Thymus (tissue), 11 donors: ENCODE data around the gene ADAT3. TPM values are rescaled to one million over a fixed set of nuclear protein-coding genes. Genes with fewer than 3 reads are reported as not detected.
A peak's percentile ranks its signal among the peaks of the same experiment; 100 is the strongest.

Source experiments
- DNase-seq, 9 donors: peaks; one replicate each; pipeline ENCODE4 v3.0.0-alpha.2; 2013; ENCODE audit warnings: low spot score in 9 of 9, low read depth in 6 of 9, missing footprints in 1 of 9
- H3K27ac ChIP-seq, 2 donors: one replicate each; pipeline ENCODE4 v1.5.1; 2013; ENCODE audit warnings: control low read depth in 1 of 2, low read depth in 1 of 2, low read length in 1 of 2, mild to moderate bottlenecking in 1 of 2, moderate library complexity in 1 of 2
- H3K27me3 ChIP-seq, 2 donors: one replicate each; pipeline ENCODE4 v1.5.1; 2013; ENCODE audit warnings: low read length in 1 of 2; ENCODE audit not compliant: control insufficient read depth in 2 of 2, insufficient read depth in 1 of 2
- H3K36me3 ChIP-seq, 2 donors: one replicate each; pipeline ENCODE4 v1.5.1; 2013; ENCODE audit warnings: low read length in 1 of 2, mild to moderate bottlenecking in 1 of 2, moderate library complexity in 1 of 2; ENCODE audit not compliant: control insufficient read depth in 2 of 2, insufficient read depth in 2 of 2
- H3K4me1 ChIP-seq, 2 donors: one replicate each; pipeline ENCODE4 v1.5.1; 2013; ENCODE audit warnings: low read length in 2 of 2; ENCODE audit not compliant: control insufficient read depth in 2 of 2, insufficient read depth in 2 of 2
- H3K4me3 ChIP-seq, 2 donors: one replicate each; pipeline ENCODE4 v1.5.1; 2013; ENCODE audit warnings: low read length in 2 of 2, control low read depth in 1 of 2, mild to moderate bottlenecking in 1 of 2
- H3K9me3 ChIP-seq, 2 donors: one replicate each; pipeline ENCODE4 v1.5.1; 2013; ENCODE audit warnings: low read length in 1 of 2, mild to moderate bottlenecking in 1 of 2; ENCODE audit not compliant: control insufficient read depth in 2 of 2, insufficient read depth in 1 of 2
- WGBS: extraction: QIAGEN DNeasy Blood & Tissue Kit; methylation state at CpG from one replicate; pipeline ENCODE4 v1.1.7; 2013; 5-methylcytosine and 5-hydroxymethylcytosine counted together
- polyA plus RNA-seq: library from polyadenylated mRNA; stranded (reverse); fragments of 200-250 nt; gene quantifications from one replicate; pipeline ENCODE4 v1.2.3, GENCODE V29; 2013
- total RNA-seq: library from RNA; stranded (reverse); fragments of 120-200 nt; gene quantifications from one replicate; pipeline ENCODE4 v1.2.4, GENCODE V29; 2013
- donor health status: healthy.

ADAT3 gene
- total and polyA plus RNA-seq, 2 donors: 2.0 to 4.5 TPM

DNA sequence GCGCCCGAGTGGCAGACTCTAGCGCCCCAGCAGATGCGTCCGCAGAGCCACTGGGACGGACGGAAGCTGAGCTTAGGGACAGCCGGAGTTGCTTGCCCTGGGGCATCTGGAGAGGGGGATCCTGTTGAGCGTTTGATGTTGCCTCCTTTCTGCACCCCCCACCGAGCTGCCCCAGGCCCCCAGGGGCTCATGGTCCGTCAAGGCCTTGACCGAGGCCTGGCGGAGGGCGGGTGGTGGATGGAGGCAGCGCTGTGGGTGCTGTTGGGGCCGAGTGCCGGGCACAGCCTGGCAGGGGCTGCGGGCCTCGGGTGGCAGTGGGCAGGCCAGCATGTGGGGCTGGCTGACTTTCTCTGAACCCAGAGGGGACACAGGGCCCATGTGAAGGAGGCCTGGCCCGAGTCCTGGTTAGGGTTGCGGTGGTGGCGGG lies 38.5 kb downstream of the ADAT3 start:
- H3K4me1 ChIP-seq: peaks cover 14 to 40% of the 10 kb centered on the region in 2 donors
- 83% methylated on average over 22 of the region's 22 CpGs for WGBS

DNA sequence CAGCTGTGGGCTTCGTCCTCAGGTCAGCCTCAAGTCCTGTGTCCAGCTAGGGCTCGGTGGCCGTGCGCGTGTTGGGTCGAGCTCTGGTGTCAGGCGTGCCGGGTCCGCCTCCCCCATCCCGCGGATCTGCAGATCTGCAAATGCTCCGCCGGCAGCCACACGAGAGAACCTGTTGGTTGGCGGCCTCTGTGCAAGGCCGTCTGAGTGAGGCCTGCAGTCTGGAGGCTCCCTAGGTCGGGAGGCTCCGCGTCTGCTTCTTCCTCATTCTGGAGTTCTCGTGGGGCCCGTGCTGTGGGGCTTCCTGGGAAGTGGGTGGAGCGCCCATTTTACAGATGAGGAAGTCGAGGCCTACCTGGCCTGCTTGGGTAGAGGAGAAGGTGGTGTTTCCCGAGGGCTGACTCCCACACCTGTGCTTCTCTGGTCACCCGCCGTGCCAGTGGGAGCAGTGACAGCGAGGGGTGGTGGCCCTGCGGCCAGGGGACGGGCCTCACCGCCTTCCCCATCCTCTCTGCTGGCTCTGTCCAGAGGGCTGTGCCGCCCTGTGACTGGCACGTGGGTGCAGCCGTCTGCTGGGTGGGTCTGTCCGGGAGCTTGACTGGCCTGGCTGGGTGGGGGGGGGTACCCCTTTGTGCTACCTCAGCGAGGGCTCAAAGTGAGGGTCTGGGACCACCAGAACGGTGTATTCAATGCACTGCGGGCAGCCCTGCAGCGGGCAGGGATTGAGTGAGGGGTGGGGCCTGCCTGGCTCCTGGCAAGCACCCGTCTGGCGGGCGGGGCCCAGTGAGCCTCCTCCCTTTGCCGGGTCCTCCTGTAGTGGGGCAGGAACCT lies 39.1 kb downstream of the ADAT3 start:
- H3K36me3 ChIP-seq: peaks cover 4 to 11% of the 10 kb centered on the region in 2 donors
- no peak overlapping the region for H3K4me3 ChIP-seq
- WGBS: 88% methylated on average over 42 of the region's 42 CpGs
- peaks cover 14 to 40% of the 10 kb centered on the region in 2 donors for H3K4me1 ChIP-seq
- H3K27ac ChIP-seq: no peak overlapping the region
- no peaks in the 10 kb centered on the region for H3K27me3 ChIP-seq
- no peak for DNase-seq
- H3K9me3 ChIP-seq: peaks cover 0 to 6% of the 10 kb centered on the region in 2 donors

More for the DNA sequence above, 38.5 kb downstream of the ADAT3 start:
- peak overlapping the region in 1 of 2 donors; percentile 40 for H3K27ac ChIP-seq
- H3K36me3 ChIP-seq: peaks cover 0 to 9% of the 10 kb centered on the region in 2 donors
- H3K27me3 ChIP-seq: no peaks in the 10 kb centered on the region
- H3K9me3 ChIP-seq: peaks cover 0 to 6% of the 10 kb centered on the region in 2 donors
- DNase-seq: no peak
- H3K4me3 ChIP-seq: no peak overlapping the region

DNA sequence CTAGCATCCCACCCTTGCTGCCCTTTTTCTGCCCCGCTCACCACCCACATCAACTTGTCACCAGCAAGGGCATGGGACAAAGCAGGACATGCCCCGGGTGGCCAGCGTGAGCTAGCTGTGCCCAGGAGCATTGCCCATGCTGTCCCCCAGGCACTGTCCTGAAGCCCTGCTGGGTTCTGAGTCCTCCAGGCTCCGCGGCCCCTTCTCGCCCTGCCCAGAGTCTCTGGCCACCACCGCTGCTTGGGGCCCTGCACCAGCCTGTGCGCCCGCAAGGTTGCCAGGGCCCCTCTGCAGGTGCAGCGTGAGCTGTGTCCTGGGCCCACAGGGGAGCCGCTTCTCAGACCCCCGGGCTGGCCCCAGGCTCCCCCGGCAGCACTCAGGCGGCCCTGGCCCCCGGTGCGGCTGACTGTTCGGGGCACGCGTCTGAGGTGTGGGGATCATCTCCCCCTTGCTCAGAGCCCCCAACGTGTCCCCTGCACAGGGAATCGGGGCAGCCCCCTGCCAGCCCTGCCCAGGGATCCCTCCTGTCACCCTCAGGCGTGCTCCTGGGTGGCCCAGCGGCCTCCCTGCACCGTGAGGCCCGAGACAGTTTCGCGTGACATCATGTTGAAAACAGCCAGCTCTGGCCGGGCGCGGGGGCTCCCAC lies 39.8 kb downstream of the ADAT3 start:
- H3K27me3 ChIP-seq: no peaks in the 10 kb centered on the region
- H3K27ac ChIP-seq: no peak overlapping the region
- no peak for DNase-seq
- peaks cover 10 to 33% of the 10 kb centered on the region in 2 donors for H3K4me1 ChIP-seq
- WGBS: 96% methylated on average over 30 of the region's 30 CpGs
- peaks cover 0 to 6% of the 10 kb centered on the region in 2 donors for H3K9me3 ChIP-seq
- peaks cover 7 to 16% of the 10 kb centered on the region in 2 donors for H3K36me3 ChIP-seq
- no peak overlapping the region for H3K4me3 ChIP-seq

DNA sequence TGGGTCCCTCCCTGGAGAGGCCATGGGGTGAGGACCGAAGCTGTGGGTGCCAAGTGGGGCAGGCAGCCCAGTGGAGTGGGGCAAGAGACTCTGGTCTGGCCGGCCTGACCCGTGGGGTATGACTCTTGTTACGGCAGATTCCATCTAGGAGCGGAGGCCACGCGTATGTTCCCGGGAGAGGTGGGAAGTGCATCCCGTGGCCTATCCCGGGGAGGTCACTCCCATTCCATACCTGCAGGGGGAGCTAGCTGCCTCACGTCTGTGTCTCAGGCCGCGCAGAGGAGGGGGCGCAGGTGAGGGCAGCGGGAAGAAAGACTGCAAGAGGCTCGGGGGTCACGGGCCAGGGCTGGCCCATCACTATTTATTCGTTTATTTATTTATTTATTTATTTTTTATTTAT lies 40.7 kb downstream of the ADAT3 start:
- no peak overlapping the region for H3K4me3 ChIP-seq
- DNase-seq: no peak

DNA sequence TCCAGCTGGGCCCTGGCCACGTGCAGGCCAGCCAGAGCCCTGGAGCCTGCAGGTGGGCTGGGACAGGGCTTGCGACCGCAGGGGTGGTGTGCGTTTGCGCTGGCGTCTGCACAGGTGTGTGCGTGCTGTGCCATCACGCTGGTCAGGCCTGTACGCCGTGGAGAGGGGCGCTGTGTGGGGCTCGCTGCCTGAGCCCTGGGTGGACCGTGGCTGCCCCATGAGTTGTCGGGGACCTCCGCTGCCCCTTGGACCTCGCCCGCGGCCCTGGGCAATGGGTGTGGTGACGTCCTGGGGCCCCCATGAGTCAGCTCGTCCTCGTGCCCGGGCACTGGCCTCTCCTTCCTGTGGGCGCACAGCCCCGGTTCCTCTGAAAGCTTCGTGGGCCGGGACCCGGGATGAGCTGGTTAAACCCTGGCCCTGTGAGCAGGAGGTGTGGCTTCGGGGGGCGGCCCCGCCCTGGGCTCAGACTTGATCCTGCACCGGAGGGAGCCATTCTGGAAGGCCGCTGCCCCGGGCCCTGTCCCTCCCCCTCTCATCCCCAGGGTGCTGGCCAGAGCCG lies 42.5 kb downstream of the ADAT3 start:
- Histone ChIP-seq H3K4me3 (no peak overlapping the region), H3K9me3 (peaks cover 0 to 5% of the 10 kb centered on the region in 2 donors), H3K27ac (no peak overlapping the region), H3K4me1 (peaks cover 8 to 23% of the 10 kb centered on the region in 2 donors), H3K27me3 (no peaks in the 10 kb centered on the region), H3K36me3 (peaks cover 27 to 34% of the 10 kb centered on the region in 2 donors)
- WGBS: 93% methylated on average over 34 of the region's 34 CpGs
- DNase-seq: no peak

More for the DNA sequence above, 40.7 kb downstream of the ADAT3 start:
- peaks cover 0 to 11% of the 10 kb centered on the region in 2 donors for H3K9me3 ChIP-seq
- H3K4me1 ChIP-seq: peaks cover 8 to 29% of the 10 kb centered on the region in 2 donors
- peaks cover 15 to 21% of the 10 kb centered on the region in 2 donors for H3K36me3 ChIP-seq
- H3K27me3 ChIP-seq: no peaks in the 10 kb centered on the region
- no peak overlapping the region for H3K27ac ChIP-seq
- 88% methylated on average over 18 of the region's 18 CpGs for WGBS

DNA sequence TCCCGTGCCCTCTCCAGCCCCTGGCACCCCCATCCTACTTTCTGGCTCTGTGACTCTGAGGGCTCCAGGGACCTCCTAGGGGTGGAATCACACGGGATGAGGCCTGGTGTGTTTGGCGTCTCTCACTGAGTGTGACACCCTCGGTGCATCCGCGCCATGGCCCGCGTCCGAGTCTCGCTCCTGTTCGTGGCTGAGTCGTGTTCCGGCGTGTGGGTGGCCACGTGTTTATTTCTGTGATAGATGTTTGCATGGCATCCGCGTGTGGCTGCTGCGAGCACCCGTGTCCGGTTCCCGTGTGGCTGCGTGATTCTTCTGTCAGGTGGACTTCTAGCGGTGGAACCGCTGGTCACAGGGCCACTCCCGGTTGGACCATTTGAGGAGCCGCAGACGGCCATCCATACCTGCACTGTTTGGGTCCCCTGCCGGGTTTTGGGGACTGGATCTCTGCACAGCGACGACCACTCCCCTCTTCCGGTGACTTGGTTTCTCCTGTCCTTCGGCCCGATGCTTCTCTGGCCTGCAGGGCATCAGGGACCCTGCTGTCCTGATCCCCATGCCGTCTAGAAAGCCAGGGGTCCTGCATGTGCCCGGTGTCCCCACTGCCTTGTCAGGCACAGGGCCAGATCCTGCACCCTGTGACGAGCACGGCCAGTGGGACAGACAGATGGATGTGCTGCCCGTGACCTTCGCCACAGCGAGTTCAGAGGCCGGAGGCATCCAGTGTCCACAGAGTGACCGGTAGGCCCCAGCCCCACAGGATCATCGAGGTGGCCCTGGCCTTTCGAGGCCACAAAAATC lies 44.3 kb downstream of the ADAT3 start:
- WGBS: 97% methylated on average over 44 of the region's 44 CpGs
- Histone ChIP-seq H3K27ac (no peak overlapping the region), H3K4me3 (no peak overlapping the region), H3K36me3 (peaks cover 41 to 47% of the 10 kb centered on the region in 2 donors), H3K27me3 (no peaks in the 10 kb centered on the region), H3K9me3 (peaks cover 0 to 5% of the 10 kb centered on the region in 2 donors), H3K4me1 (peaks cover 0 to 5% of the 10 kb centered on the region in 2 donors)
- no peak for DNase-seq

DNA sequence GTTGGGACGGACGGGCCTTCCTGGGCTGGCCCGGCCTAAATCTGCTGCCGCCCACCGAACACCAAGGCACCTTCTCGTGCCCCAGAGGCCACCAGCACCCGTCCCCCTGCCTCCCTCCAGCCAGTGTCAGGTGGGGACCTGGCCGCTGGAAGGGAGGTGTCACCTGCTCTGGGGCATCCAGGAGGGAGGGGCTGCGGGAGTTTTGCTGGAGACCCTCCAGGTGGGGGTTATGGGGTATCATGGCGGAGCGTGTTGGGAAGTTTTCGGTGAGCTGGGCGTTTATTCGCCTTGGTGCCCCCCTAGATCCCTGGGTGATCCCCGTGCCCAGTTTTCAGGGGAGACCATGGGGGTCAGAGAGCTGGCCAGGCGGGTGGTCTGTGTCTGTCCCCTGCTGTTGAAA lies 45.4 kb downstream of the ADAT3 start:
- H3K27ac ChIP-seq: no peak overlapping the region
- peaks cover 0 to 4% of the 10 kb centered on the region in 2 donors for H3K4me1 ChIP-seq
- H3K36me3 ChIP-seq: peaks cover 41 to 51% of the 10 kb centered on the region in 2 donors
- H3K9me3 ChIP-seq: peaks cover 0 to 5% of the 10 kb centered on the region in 2 donors
- DNase-seq: no peak
- no peak overlapping the region for H3K4me3 ChIP-seq
- no peaks in the 10 kb centered on the region for H3K27me3 ChIP-seq
- WGBS: 98% methylated on average over 16 of the region's 16 CpGs

DNA sequence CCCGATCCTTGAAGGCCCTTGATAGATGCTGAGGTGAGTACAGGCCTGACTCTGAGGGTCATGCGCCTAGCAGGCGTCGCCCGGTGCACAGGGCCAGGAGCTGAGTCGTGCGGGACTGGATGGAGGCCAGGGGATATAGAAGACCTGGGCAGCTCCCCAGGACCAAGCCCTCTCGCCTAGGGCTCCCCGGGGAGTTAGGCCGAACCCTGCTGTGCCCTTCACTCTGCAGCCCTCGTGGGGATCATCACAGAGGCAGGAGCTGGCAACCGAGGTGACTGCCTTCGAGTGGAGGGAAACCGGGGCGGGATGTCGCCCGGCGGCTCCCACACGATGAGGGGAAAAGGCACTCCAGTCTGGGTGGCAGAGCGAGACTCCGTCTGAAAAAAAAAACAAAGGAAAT lies 47.4 kb downstream of the ADAT3 start:
- no peaks in the 10 kb centered on the region for H3K27me3 ChIP-seq
- no peak for DNase-seq
- no peak overlapping the region for H3K27ac ChIP-seq
- no peak overlapping the region for H3K4me3 ChIP-seq
- WGBS: 97% methylated on average over 21 of the region's 21 CpGs
- peaks cover 45 to 55% of the 10 kb centered on the region in 2 donors for H3K36me3 ChIP-seq
- H3K9me3 ChIP-seq: peaks cover 0 to 5% of the 10 kb centered on the region in 2 donors
- peaks cover 0 to 24% of the 10 kb centered on the region in 2 donors for H3K4me1 ChIP-seq
